Naive B cell (primary cell): ENCODE measurements around the gene LRCH1. TPM values are rescaled to one million over a fixed set of nuclear protein-coding genes. Genes with fewer than 3 reads are reported as not detected.

ENCODE experiments used
- ATAC-seq, 2 donors: fragments of 150-1000 bp; cut with Tn5 transposase; 2 replicates each; pipeline ENCODE4 v1.10.0; 2021; ENCODE audit warnings: low read depth in 2 of 2, mild to moderate bottlenecking in 2 of 2, moderate library complexity in 2 of 2
- DNase-seq: peaks from one replicate; pipeline ENCODE4 v3.0.0; 2022
- H3K27ac Mint-ChIP-seq, 6 donors: one replicate each; pipeline ENCODE4 v1.8.0; 2020 to 2022; ENCODE audit warnings: mild to moderate bottlenecking in 6 of 6, mixed read lengths in 6 of 6, moderate library complexity in 5 of 6, inconsistent platforms in 2 of 6
- H3K27me3 Mint-ChIP-seq, 3 donors: one replicate each; pipeline ENCODE4 v1.8.0; 2021 to 2022; ENCODE audit warnings: mixed read lengths in 3 of 3, mild to moderate bottlenecking in 1 of 3
- H3K36me3 Mint-ChIP-seq, 2 donors: one replicate each; pipeline ENCODE4 v1.8.0; 2020 to 2022; ENCODE audit warnings: mixed read lengths in 2 of 2, inconsistent platforms in 1 of 2, mild to moderate bottlenecking in 1 of 2
- H3K4me1 Mint-ChIP-seq, 3 donors: one replicate each; pipeline ENCODE4 v1.8.0; 2020 to 2022; ENCODE audit warnings: mixed read lengths in 3 of 3, inconsistent platforms in 1 of 3, mild to moderate bottlenecking in 1 of 3, moderate library complexity in 1 of 3
- H3K4me3 Mint-ChIP-seq, 8 donors: one replicate each; pipeline ENCODE4 v1.8.0; 2020 to 2022; ENCODE audit warnings: mild to moderate bottlenecking in 8 of 8, mixed read lengths in 8 of 8, moderate library complexity in 8 of 8, inconsistent platforms in 2 of 8
- H3K9me3 Mint-ChIP-seq, 7 donors: one replicate each; pipeline ENCODE4 v1.8.0; 2020 to 2022; ENCODE audit warnings: mixed read lengths in 7 of 7, mild to moderate bottlenecking in 5 of 7, inconsistent platforms in 2 of 7, moderate library complexity in 1 of 7
- polyA plus RNA-seq, 6 donors: library from polyadenylated mRNA; unstranded; fragments of 300-500 nt; fragmentation: Illumina TruSeq; gene quantifications; one replicate each; pipeline ENCODE4 v1.2.3, GENCODE V29; 2021; ENCODE audit warnings: low read depth in 6 of 6

LRCH1 gene
- polyA plus RNA-seq, 6 donors from 2014 or later, result 6.9 to 14.0 (median 9.8) TPM

DNA sequence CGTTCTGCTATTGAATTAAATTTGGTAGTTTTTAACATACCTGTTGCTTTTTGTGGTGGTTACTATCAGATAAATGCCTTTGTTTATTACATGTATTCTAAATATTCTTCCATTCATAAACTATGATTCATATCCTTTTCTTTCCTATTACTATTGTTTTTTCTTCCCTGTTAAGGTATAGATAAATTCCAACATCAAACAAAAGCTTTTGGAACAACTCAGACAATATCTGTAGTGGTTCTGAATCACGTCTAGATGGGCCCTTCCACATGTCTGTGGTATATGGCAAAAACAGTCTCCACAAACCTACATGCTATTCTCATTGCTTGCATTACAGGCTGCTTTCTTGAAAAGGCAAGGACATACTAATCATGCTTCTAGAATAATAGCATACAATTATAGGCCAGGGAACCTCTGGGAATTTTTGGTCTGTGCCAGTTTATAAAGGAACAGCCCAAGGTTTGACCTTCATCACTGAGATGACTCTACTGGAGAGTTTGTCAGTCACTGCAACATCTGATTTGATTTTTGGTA, 6.4 kb downstream of the LRCH1 start:
- H3K4me3 Mint-ChIP-seq, result peak overlapping the region in 1 of 8 donors; percentile 50
- H3K27me3 Mint-ChIP-seq, result no peaks in the 10 kb centered on the region
- peak overlapping the region in 5 of 6 donors; percentile 3 to 95 (median 47) for H3K27ac Mint-ChIP-seq
- H3K4me1 Mint-ChIP-seq, result peaks cover 31 to 51% (median 48%) of the 10 kb centered on the region in 3 donors
- no peaks in the 10 kb centered on the region for H3K9me3 Mint-ChIP-seq
- DNase-seq, result no peak
- ATAC-seq, result no peak
- no peaks in the 10 kb centered on the region for H3K36me3 Mint-ChIP-seq

- H3K4me3 Mint-ChIP-seq, result no peak overlapping the region
- ATAC-seq (no peak), DNase-seq (no peak)
- H3K27ac Mint-ChIP-seq, result no peak overlapping the region
- no peaks in the 10 kb centered on the region for H3K9me3 Mint-ChIP-seq
- H3K4me1 Mint-ChIP-seq, result peaks cover 19 to 50% (median 48%) of the 10 kb centered on the region in 3 donors
- H3K36me3 Mint-ChIP-seq, result no peaks in the 10 kb centered on the region
- no peaks in the 10 kb centered on the region for H3K27me3 Mint-ChIP-seq
These were observed 7.8 kb downstream of the LRCH1 start for GRCh38 chr13:46560778-46561177.

DNA sequence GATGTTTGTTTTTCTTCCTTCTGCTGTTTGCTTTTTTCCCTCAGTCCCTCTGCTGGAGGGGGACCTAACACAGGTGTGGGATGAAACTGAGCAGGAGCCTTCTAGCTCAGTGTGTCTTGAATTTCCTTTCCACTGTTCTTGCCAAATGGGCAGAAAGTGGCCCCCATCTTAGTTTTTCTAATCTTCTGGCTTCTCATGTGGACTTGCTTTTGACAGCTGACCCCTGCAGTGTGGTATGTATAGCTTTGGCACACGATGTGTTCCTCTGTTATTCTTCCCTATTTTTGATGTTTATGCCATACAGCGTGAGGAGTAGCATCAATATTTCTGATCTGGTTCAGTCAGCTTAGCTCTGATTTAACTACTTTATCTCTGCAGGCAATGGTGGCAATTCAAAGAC, 8.3 kb downstream of the LRCH1 start:
- no peaks in the 10 kb centered on the region for H3K27me3 Mint-ChIP-seq
- no peak overlapping the region for H3K27ac Mint-ChIP-seq
- H3K4me3 Mint-ChIP-seq, result no peak overlapping the region
- no peaks in the 10 kb centered on the region for H3K36me3 Mint-ChIP-seq
- ATAC-seq (no peak), DNase-seq (no peak)
- no peaks in the 10 kb centered on the region for H3K9me3 Mint-ChIP-seq
- peaks cover 21 to 50% (median 48%) of the 10 kb centered on the region in 3 donors for H3K4me1 Mint-ChIP-seq

DNA sequence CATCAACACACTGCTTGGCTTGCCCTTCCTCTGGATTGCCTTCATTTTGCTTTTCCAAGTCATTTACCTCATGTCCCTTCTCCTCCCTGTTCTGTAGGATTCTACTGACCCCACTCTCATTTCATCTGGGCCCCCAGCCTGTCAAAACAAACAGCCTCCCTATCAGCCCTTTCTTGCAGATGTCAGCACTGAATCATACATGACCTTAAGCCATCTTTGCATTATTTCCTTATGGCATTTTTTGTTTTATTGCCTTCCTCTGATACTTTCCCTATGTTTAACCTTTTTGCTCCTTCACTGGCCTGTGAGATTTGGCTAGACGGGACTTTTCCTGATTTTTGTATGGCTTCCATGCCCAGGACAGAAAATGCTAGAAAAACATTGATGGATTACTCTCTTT, 8.7 kb downstream of the LRCH1 start:
- DNase-seq, result no peak
- ATAC-seq, result no peak
- H3K27me3 Mint-ChIP-seq, result no peaks in the 10 kb centered on the region
- H3K27ac Mint-ChIP-seq, result no peak overlapping the region
- H3K4me1 Mint-ChIP-seq, result peaks cover 21 to 50% (median 48%) of the 10 kb centered on the region in 3 donors
- no peak overlapping the region for H3K4me3 Mint-ChIP-seq
- no peaks in the 10 kb centered on the region for H3K36me3 Mint-ChIP-seq
- H3K9me3 Mint-ChIP-seq, result no peaks in the 10 kb centered on the region

GRCh38 chr13:46562152-46562551, 9.2 kb downstream of the LRCH1 start:
- ATAC-seq, result no peak
- peak overlapping the region in 1 of 8 donors; percentile 36 for H3K4me3 Mint-ChIP-seq

GRCh38 chr13:46562581-46562980, 9.6 kb downstream of the LRCH1 start:
- H3K4me3 Mint-ChIP-seq, result peak overlapping the region in 3 of 8 donors; percentile 36 to 57 (median 36)
- H3K9me3 Mint-ChIP-seq, result no peaks in the 10 kb centered on the region
- peak overlapping the region in 1 of 6 donors; percentile 75 for H3K27ac Mint-ChIP-seq
- DNase-seq (no peak), ATAC-seq (no peak)
- H3K27me3 Mint-ChIP-seq, result no peaks in the 10 kb centered on the region
- peaks cover 22 to 47% (median 43%) of the 10 kb centered on the region in 3 donors for H3K4me1 Mint-ChIP-seq
- no peaks in the 10 kb centered on the region for H3K36me3 Mint-ChIP-seq

More at GRCh38 chr13:46562152-46562551, 9.2 kb downstream of the LRCH1 start:
- Mint-ChIP-seq H3K27me3 (no peaks in the 10 kb centered on the region), H3K4me1 (peaks cover 18 to 46% (median 46%) of the 10 kb centered on the region in 3 donors), H3K36me3 (no peaks in the 10 kb centered on the region), H3K9me3 (no peaks in the 10 kb centered on the region), H3K27ac (no peak overlapping the region)
- DNase-seq, result no peak

- ATAC-seq, result peak; percentile 61 to 81
- H3K4me3 Mint-ChIP-seq, result peak overlapping the region in 2 of 8 donors; percentile 4 to 9
- peaks cover 42 to 70% (median 61%) of the 10 kb centered on the region in 3 donors for H3K4me1 Mint-ChIP-seq
These were observed 13.1 kb downstream of the LRCH1 start for GRCh38 chr13:46565808-46566750.

GRCh38 chr13:46567671-46568070, 14.7 kb downstream of the LRCH1 start:
- no peak overlapping the region for H3K4me3 Mint-ChIP-seq
- no peaks in the 10 kb centered on the region for H3K36me3 Mint-ChIP-seq
- peak overlapping the region in 1 of 6 donors; percentile 44 for H3K27ac Mint-ChIP-seq

More at GRCh38 chr13:46565808-46566750, 13.1 kb downstream of the LRCH1 start:
- H3K27ac Mint-ChIP-seq, result peak overlapping the region; percentile 4 to 76 (median 46)
- no peak for DNase-seq
- no peaks in the 10 kb centered on the region for H3K27me3 Mint-ChIP-seq
- no peaks in the 10 kb centered on the region for H3K9me3 Mint-ChIP-seq
- no peaks in the 10 kb centered on the region for H3K36me3 Mint-ChIP-seq

DNA sequence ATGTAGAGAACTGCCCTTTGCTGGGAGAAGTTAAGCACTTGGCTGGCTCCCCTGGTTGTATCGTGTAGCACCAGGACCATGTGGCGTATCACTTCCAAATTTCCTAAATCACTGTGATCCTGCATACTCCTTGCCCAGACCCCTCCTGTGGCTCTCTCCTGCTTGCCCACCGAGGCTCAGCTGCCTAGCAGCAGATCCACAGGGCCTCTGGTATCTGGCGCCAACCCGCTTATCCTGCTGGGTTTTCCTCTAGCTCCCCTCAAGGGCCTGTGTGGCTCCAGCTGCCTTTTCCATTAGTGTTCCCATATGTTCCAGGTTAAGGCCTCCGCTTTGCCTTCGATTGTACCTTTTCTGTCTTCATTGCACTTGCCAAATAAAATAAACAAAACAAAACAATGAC, 16.5 kb downstream of the LRCH1 start:
- no peaks in the 10 kb centered on the region for H3K9me3 Mint-ChIP-seq
- DNase-seq (no peak), ATAC-seq (no peak)
- peaks cover 69 to 90% (median 78%) of the 10 kb centered on the region in 3 donors for H3K4me1 Mint-ChIP-seq
- peak overlapping the region in 3 of 6 donors; percentile 8 to 93 (median 54) for H3K27ac Mint-ChIP-seq
- H3K4me3 Mint-ChIP-seq, result no peak overlapping the region
- no peaks in the 10 kb centered on the region for H3K36me3 Mint-ChIP-seq
- no peaks in the 10 kb centered on the region for H3K27me3 Mint-ChIP-seq

More at GRCh38 chr13:46567671-46568070, 14.7 kb downstream of the LRCH1 start:
- no peaks in the 10 kb centered on the region for H3K9me3 Mint-ChIP-seq
- DNase-seq, result no peak
- no peak for ATAC-seq
- H3K4me1 Mint-ChIP-seq, result peaks cover 58 to 86% (median 77%) of the 10 kb centered on the region in 3 donors
- H3K27me3 Mint-ChIP-seq, result no peaks in the 10 kb centered on the region

GRCh38 chr13:46570273-46570672, 17.3 kb downstream of the LRCH1 start:
- DNase-seq (no peak), ATAC-seq (no peak)
- Mint-ChIP-seq H3K4me3 (peak overlapping the region in 1 of 8 donors; percentile 26), H3K27ac (peak overlapping the region in 1 of 6 donors; percentile 69), H3K36me3 (no peaks in the 10 kb centered on the region), H3K27me3 (no peaks in the 10 kb centered on the region), H3K9me3 (no peaks in the 10 kb centered on the region), H3K4me1 (peaks cover 76 to 90% (median 78%) of the 10 kb centered on the region in 3 donors)

DNA sequence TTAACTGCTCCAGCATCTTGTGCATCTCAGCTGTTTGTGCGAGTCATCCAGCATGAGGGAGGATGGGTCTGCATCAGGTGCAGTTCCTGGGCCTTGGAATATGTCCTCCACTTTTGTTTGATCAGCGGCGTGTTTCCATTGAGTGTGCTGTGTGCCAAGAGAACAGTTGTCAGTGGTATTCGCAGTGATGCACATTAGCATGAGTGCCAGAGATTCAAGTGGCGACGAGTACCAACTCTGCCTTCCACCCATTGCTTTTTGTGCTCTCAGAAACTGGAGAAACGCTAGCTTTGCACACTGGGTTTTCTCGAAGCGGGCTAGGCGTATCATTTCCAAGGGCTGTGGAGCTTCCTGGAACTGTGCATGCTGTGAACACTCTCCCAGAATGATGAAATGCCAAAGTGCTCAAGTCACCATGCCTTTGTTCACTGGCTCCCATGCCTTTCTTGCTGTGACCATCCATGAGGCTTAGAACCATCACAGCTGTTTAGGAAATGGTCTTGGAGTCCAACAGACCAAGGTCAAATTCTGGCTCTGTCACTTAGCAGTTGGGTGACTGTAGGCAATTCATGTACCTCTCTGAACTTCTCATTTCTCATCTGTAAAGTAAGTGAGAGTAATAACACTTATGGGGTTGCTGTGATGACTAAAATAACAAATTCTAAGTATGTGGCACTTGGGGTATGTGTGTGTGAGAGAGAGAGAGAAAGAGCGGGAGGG, 18.4 kb downstream of the LRCH1 start:
- no peak for ATAC-seq
- peak overlapping the region in 3 of 6 donors; percentile 49 to 83 (median 72) for H3K27ac Mint-ChIP-seq

GRCh38 chr13:46571909-46572595, 19.1 kb downstream of the LRCH1 start:
- H3K27me3 Mint-ChIP-seq, result no peaks in the 10 kb centered on the region
- no peak for ATAC-seq
- DNase-seq, result no peak
- no peaks in the 10 kb centered on the region for H3K9me3 Mint-ChIP-seq
- no peaks in the 10 kb centered on the region for H3K36me3 Mint-ChIP-seq
- peak overlapping the region in 3 of 8 donors; percentile 2 to 19 (median 5) for H3K4me3 Mint-ChIP-seq
- peaks cover 76 to 87% (median 83%) of the 10 kb centered on the region in 3 donors for H3K4me1 Mint-ChIP-seq
- peak overlapping the region; percentile 10 to 58 (median 51) for H3K27ac Mint-ChIP-seq

More for the DNA sequence above, 18.4 kb downstream of the LRCH1 start:
- Mint-ChIP-seq H3K4me1 (peaks cover 76 to 86% (median 80%) of the 10 kb centered on the region in 3 donors), H3K4me3 (peak overlapping the region in 1 of 8 donors; percentile 2), H3K27me3 (no peaks in the 10 kb centered on the region), H3K36me3 (no peaks in the 10 kb centered on the region), H3K9me3 (no peaks in the 10 kb centered on the region)
- no peak for DNase-seq
